ENCODE data around the gene PPP2R1B.
"Not testable (repeated sequence)": the region's sequence is repeated elsewhere in the genome, so short reads cannot be mapped to it uniquely, and the experiment has no call there.

Gene PPP2R1B

DNA sequence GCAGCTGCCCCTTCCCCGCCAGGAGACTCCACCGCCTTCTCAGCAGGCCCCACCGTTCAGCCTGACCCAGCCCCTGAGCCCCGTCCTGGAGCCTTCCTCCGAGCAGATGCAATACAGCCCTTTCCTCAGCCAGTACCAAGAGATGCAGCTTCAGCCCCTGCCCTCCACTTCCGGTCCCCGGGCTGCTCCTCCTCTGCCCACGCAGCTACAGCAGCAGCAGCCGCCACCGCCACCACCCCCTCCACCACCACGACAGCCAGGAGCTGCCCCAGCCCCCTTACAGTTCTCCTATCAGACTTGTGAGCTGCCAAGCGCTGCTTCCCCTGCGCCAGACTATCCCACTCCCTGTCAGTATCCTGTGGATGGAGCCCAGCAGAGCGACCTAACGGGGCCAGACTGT lies 42.6 kb downstream of the PPP2R1B start:
- no peak for DNase-seq

DNA sequence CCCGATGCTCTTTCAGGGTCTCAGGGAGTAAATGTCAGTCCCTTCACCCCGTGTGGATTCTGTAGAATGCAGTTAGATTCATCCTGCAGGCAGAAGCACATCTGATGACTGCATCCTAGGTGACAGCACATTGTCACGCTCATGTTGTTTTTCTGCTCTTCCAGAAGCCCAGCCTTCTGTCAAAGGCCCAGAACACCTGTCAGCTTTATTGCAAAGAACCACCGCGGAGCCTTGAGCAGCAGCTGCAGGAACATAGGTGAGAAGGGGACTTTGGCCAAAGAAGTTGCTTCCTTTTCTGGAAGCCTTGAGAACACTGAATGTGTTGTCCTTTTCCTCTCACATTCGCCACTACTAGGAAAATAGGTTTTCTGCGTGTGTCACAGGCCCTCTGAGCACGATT lies 43.7 kb downstream of the PPP2R1B start:
- no peak for DNase-seq

GRCh38 chr11:111720801-111721494 lies 45.2 kb downstream of the PPP2R1B start:
- no peak for DNase-seq

DNA sequence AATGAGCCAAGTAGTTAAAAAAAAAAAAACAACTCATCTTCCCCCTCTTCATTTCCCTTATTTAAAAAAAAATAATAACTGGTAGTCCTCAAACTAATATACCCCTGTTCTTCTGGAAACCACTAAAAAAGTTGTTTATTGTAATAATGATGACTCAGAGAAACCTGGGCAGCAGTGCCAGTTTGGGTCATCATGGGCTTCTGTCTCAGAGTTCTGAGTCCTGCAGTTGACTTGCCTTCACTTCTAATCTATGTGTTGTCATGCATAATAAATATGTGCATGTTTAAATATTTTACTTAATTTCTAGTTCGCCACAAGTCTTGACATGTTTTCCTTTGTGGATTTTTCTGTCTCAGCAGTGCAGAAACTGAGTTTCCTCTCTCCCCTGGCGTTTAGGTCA lies 46.8 kb downstream of the PPP2R1B start:
- no peak for DNase-seq

GRCh38 chr11:111718859-111719258 lies 47.3 kb downstream of the PPP2R1B start:
- DNase-seq: no peak

- DNase-seq: no peak
Measured at GRCh38 chr11:111718436-111718835, 47.8 kb downstream of the PPP2R1B start.

DNA sequence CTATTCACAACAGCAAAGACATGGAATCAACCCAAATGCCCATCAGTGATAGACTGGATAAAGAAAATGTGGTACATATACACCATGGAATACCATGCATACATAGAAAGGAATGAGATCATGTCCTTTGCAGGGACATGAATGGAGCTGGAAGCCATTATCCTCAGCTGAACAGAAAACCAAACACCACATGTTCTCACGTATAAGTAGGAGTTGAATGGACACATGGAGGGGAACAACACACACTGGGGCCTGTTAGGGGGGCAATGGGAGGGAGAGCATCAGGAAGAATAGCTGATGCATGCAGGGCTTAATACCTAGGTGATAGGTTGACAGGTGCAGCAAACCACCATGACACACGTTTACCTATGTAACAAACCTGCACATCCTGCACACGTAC lies 48.5 kb downstream of the PPP2R1B start:
- DNase-seq: not testable (repeated sequence)

DNA sequence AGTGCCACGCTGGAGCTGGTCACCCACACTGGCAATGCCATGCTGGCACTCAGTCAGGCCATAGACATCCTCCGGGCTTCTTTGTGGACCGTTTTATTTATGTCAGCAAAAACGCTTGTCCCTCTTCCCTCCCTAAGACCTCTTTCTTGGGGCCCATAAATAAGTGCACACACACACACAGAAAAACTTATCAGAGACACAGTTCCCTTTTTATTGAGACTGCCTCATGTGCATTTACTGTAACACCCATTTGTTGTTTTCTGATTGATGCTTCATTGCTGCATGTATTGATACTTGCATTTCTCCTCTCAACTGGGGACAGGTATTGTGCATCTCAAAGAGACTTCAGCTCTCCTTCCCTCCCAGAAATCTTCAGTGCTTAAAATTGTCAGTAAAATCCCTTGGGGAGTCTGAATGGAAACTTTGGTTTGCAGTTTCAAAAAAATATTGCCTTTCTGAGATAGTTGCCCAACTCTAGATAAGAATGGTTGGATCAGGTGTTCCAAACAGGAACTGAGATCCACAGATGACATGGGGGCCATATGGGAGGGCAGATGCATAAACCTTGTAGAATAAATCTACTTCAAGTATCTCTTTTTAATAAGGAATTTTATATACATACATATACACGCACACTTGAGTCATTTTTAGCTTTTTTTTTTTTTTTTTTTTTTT lies 50.9 kb downstream of the PPP2R1B start:
- no peak for DNase-seq

DNA sequence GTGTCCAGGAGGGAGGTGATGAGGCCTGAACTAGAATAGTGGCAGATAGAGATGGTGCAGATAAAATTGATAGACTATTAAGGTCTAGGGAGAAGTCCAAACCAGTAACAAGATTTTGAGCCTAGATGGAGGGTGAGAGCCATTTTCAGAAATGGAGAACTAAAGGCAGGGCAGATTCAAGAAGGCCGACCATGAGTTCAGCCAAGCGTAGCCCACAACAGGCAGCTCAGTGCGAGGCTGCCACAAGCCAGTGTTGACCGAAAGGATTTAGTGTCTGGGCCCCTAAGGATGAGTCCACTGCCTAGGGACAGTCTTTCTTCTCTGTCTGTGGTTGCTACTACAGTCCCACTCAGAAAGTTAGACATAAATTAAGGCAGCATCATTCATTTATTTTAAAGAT lies 51.7 kb downstream of the PPP2R1B start:
- no peak for DNase-seq

DNA sequence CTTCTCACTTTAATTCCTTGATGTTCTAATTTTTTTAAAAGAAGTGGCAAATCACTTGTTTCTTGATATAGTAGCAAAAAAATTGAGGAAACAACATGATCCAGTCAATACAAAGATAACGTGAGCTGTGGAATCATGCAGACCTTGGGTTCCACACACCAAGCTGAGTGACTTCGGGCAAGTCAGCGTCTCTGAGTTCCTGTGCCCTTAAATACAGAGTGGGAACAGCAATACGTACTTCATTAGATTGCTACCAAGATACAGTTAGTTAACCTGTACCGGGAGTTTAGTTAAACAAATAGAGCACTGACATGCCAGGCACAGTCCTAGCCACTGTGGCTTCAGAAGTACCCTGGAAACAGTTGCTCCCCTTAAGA lies 58.5 kb downstream of the PPP2R1B start:
- DNase-seq: no peak

- DNase-seq: no peak
Measured at GRCh38 chr11:111707039-111707690, 59.0 kb downstream of the PPP2R1B start.

- no peak for DNase-seq
Measured at GRCh38 chr11:111703576-111703975, 62.6 kb downstream of the PPP2R1B start.

GRCh38 chr11:111702623-111703022 lies 63.6 kb downstream of the PPP2R1B start:
- DNase-seq: no peak

DNA sequence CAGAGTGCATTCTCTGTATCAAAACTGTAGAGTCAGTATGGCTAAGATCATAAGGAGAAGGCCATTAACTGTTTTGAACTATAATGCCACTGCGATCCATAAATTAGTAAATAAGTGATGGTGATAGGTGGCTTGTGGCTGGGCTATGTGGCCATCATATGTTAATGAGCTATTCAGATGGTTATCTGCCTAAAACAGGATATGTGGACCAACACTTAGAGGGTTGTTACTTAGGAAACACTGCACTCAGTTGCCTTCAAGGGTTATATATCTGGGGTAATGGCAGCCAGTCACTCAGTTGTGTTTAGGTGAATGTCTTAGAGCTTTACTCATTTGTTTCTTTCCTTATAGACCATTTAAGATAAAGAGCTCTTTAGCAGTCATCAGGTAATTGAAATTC lies 66.0 kb downstream of the PPP2R1B start:
- DNase-seq: no peak

GRCh38 chr11:111699579-111700156 lies 66.5 kb downstream of the PPP2R1B start:
- DNase-seq: no peak

- no peak for DNase-seq
Measured at GRCh38 chr11:111698852-111699559, 67.2 kb downstream of the PPP2R1B start.

GRCh38 chr11:111697933-111698371 lies 68.2 kb downstream of the PPP2R1B start:
- DNase-seq: no peak

DNA sequence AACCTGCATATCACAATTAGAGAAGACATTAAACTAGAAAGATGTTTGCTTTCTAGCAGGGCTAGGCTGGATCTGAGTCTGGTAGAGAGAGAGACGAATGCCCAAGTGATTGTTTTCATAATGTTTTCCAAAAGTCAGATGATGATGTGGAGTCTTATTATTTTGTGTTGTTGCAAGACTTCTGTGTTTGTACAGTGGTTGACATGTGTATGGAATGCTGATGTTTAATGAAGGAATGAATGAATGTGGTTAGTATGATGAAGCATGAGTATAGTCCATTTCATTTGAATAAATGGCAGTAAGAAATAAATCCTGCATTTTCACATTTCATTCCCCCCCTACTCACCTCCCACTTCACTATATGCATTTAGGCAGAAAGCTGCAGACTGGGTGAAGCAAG lies 69.6 kb downstream of the PPP2R1B start:
- DNase-seq: no peak

DNA sequence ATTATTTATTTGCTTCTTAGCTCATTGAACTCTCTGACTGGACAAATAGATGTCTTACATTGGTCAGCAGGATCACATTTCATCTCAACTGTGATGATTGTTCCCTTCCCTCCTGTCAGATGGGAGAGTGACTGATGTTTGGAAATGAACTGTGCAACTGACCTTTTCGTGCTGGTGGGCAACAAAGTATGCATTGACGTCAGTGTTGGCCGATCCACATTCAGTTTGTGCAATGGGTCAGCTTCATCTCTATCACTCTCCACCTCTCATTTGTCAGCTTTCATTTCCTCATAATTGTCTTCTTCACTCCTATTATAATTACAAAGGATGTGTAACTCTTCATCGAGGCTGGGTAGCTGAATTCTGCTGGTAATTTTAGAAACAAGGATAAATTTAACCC lies 71.3 kb downstream of the PPP2R1B start:
- DNase-seq: no peak

DNA sequence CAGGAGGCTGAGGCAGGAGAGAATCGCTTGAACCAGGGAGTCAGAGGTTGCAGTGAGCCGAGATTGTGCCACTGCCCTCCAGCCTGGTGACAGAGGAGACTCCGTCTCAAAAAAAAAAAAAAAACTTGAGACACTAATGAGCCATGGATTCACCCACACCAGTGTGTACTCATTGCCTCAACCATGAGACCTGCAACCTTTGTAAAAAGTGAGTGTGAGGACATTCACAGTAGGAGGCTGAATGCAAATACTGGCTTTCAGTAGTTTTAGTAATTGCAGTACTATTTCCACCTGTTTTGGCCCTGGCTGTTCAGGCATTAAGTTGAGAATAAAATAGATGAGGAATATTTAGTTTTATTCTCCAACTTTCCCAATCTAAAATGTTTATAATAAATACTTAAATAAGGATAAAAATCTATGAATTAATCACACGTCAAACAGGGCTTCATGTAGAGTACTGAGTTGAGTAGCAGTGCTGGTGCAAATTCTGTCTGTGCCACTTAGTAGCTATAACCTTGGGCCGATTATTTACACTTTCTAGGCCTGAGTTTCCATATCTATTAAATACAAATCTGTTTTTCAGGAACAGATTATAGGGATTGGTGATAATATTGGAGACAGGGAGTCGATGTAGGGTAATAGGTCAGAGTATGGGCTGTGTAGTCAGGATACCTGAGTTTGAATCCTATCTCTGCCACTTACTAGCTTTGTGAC lies 72.8 kb downstream of the PPP2R1B start:
- DNase-seq: no peak

- DNase-seq: no peak
Measured at GRCh38 chr11:111691741-111692140, 74.4 kb downstream of the PPP2R1B start.

- no peak for DNase-seq
Measured at GRCh38 chr11:111691176-111691575, 75.0 kb downstream of the PPP2R1B start.

DNA sequence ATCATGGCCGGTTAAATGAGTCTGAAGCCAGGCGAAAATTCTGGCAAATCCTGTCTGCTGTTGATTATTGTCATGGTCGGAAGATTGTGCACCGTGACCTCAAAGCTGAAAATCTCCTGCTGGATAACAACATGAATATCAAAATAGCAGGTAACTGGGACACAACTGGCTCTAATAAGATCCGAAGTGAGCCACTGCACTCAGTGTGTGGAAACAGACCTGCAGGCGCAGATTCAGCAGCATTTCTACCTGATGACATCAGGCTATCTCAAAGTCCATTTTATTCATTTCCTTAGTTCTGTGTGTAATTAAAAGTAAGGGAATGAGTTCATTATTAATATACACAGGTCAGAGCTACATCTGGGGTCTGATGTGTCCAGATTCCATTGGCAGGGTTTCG lies 78.2 kb downstream of the PPP2R1B start:
- DNase-seq: no peak

Data from activated CD4-positive, alpha-beta T cell treated with anti-CD3 and anti-CD28 coated beads for 1 hour (primary cell).